ENCODE measurements around the gene SRMS.

SRMS gene

DNA sequence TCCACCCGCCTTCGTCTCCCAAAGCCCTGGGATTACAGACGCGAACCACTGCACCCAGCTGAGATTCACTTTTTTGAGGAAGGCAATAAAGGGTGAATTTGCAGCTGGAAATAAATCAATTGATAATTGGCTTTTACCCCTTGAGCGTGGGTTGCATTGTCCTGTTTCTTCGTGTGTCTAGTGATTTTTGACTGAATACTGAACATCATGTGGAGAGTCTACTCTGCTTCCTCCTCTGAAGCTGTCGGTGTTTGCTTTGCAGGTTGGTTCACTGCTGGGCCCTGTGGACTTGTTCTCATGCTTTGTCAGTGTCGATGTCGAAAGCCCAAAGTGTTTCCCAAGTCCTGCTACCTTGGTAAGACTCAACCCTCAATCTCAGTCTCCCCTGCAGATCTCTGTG lies 42.9 kb downstream of the SRMS start:
- WGBS (ENCODE audit: insufficient coverage), result 96% methylated on average over 8 of the region's 9 CpGs
- CTCF ChIA-PET, result interaction anchor here (2.2 kb wide), 1 partner anchor 8 kb away, joined by 10 read pairs; no protein-coding TSS in a partner anchor

DNA sequence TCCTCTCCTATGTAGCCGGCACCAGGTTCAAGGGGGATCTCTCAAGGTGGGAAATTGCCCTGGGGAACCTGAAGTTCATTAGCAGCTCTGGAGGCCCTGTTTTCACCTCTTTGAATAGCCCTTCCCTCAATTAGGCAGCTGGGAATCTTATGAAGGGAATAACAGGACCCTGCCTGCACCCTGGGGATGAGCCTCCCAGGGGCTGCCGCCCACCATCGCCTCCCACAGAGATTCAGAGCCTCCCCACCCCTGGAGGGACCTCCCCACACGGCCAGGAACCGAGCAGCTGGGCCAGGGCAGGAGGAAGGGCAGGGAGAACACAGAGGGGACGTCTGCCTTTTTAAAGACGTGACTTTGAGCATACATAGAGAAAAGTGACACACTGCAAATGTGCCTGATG lies 44.0 kb downstream of the SRMS start:
- Histone ChIP-seq H3K4me3 (ENCODE audit: control insufficient read depth in 1 of 7, extremely low read depth in 1 of 7, insufficient read depth in 4 of 7, low read depth in 2 of 7, low read length in 6 of 7) (no peak overlapping the region), H3K27me3 (replicated peaks in 2 of 5; ENCODE audit: control insufficient read depth in 4 of 5, insufficient read depth in 5 of 5, low read length in 4 of 5) (peaks cover 0 to 54% (median 7%) of the 10 kb centered on the region in 5 experiments), H3K27ac (ENCODE audit: insufficient read depth in 1 of 2, low read depth in 1 of 2, low read length in 2 of 2, poor library complexity in 1 of 2, severe bottlenecking in 2 of 2) (no peak overlapping the region), H3K9me3 (ENCODE audit: control extremely low read depth in 1 of 5, control insufficient read depth in 4 of 5, insufficient read depth in 2 of 5, low read depth in 1 of 5, low read length in 4 of 5) (peaks cover 0 to 25% (median 15%) of the 10 kb centered on the region in 5 experiments), H3K36me3 (ENCODE audit: control insufficient read depth in 4 of 4, insufficient read depth in 4 of 4, low read length in 3 of 4) (no peaks in the 10 kb centered on the region), H3K4me1 (ENCODE audit: control extremely low read depth in 1 of 4, control insufficient read depth in 4 of 4, insufficient read depth in 4 of 4, low read length in 3 of 4) (peaks cover 0 to 7% (median 4%) of the 10 kb centered on the region in 4 experiments)
- DNase-seq, result no peak
- 47% methylated on average over 4 of the region's 7 CpGs for WGBS (ENCODE audit: insufficient coverage)
- POLR2A ChIA-PET, result no interaction called here
- CTCF ChIA-PET, result interaction anchor here (0.6 kb wide), 1 partner anchor 41 kb away, joined by 3 read pairs; no protein-coding TSS in a partner anchor

More for the DNA sequence above, 42.9 kb downstream of the SRMS start:
- Histone ChIP-seq H3K27me3 (replicated peaks in 2 of 5; ENCODE audit: control insufficient read depth in 4 of 5, insufficient read depth in 5 of 5, low read length in 4 of 5) (peaks cover 0 to 50% (median 7%) of the 10 kb centered on the region in 5 experiments), H3K27ac (ENCODE audit: insufficient read depth in 1 of 2, low read depth in 1 of 2, low read length in 2 of 2, poor library complexity in 1 of 2, severe bottlenecking in 2 of 2) (no peak overlapping the region), H3K9me3 (ENCODE audit: control extremely low read depth in 1 of 5, control insufficient read depth in 4 of 5, insufficient read depth in 2 of 5, low read depth in 1 of 5, low read length in 4 of 5) (peaks cover 0 to 25% (median 15%) of the 10 kb centered on the region in 5 experiments), H3K4me3 (ENCODE audit: control insufficient read depth in 1 of 7, extremely low read depth in 1 of 7, insufficient read depth in 4 of 7, low read depth in 2 of 7, low read length in 6 of 7) (no peak overlapping the region), H3K4me1 (ENCODE audit: control extremely low read depth in 1 of 4, control insufficient read depth in 4 of 4, insufficient read depth in 4 of 4, low read length in 3 of 4) (peaks cover 0 to 2% (median 0%) of the 10 kb centered on the region in 4 experiments), H3K36me3 (ENCODE audit: control insufficient read depth in 4 of 4, insufficient read depth in 4 of 4, low read length in 3 of 4) (no peaks in the 10 kb centered on the region)
- DNase-seq, result no peak
- POLR2A ChIA-PET, result no interaction called here

DNA sequence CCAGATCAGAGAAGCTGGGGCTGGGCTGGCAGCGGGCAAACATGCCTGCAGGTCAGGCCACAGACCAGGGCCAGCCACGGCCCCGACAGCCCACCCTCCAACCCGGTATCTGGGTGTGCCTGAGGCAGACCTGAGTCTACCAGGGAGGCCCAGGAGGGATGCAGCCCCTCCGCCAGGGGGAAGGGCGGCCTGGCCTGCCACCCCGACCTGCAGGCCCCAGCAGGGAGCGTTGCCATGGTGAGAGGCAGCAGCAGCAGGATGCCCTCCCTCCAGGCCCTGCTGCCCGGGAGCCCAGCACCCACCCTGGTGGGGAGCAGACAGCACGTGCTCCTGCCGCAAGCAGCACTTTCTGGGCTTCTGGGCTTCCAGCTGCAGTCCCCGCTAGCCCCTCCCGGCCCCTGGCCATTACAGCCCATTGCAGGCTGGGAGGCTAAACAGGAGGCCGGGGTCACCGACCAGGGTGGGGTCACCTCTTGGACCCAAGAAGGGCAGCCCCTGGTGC lies 44.8 kb downstream of the SRMS start:
- POLR2A ChIA-PET, result no interaction called here
- peaks cover 0 to 25% (median 13%) of the 10 kb centered on the region in 5 experiments for H3K9me3 ChIP-seq (ENCODE audit: control extremely low read depth in 1 of 5, control insufficient read depth in 4 of 5, insufficient read depth in 2 of 5, low read depth in 1 of 5, low read length in 4 of 5)
- no peak for DNase-seq

DNA sequence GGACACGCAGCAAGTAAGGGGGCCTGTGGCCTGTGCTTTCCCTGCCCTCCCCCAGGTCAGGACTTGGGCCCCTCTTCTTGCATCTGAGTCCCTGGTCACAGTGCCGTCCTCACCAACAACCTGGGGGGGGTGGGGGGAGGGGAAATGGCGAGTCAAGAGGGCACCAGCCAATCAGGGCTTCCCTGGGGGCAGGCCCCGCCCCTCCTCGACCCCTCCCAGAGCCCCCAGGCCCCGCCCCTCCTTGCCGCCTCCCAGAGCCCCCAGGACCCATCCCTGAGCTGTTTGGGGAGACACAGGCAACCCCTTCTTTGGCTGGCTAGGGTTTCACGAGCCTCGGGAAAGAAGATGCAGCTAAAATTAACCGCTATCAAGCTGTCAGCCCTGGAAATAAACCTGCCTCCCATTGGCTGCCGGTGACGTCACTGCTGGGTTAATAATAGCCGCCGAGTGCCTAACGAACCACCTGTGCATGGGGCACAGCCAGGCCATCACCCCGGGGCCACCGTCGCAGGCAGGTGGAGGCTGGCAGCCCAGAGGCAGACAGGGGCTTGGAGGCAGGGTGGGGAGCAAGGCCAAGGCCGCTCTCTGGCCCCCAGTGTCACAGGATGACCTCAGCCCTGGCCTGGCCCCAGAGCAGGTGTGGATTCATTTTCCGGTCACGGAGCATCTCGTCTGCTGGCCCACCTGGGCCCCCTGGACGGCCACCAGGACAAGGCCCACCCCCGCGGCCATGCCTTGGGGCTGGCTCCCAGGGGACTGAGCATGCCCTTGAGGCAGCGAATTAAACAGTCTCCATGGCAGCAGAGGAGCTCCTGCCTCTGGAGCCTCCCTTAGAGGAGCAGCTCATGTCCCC lies 45.5 kb downstream of the SRMS start:
- H3K36me3 ChIP-seq (ENCODE audit: control insufficient read depth in 4 of 4, insufficient read depth in 4 of 4, low read length in 3 of 4), result no peaks in the 10 kb centered on the region
- ChIA-PET CTCF (no interaction called here), POLR2A (no interaction called here)
- 51% methylated on average over 19 of the region's 26 CpGs for WGBS (ENCODE audit: insufficient coverage)
- peaks cover 0 to 25% (median 13%) of the 10 kb centered on the region in 5 experiments for H3K9me3 ChIP-seq (ENCODE audit: control extremely low read depth in 1 of 5, control insufficient read depth in 4 of 5, insufficient read depth in 2 of 5, low read depth in 1 of 5, low read length in 4 of 5)
- H3K4me3 ChIP-seq (ENCODE audit: control insufficient read depth in 1 of 7, extremely low read depth in 1 of 7, insufficient read depth in 4 of 7, low read depth in 2 of 7, low read length in 6 of 7), result no peak overlapping the region
- peaks cover 0 to 12% (median 7%) of the 10 kb centered on the region in 4 experiments for H3K4me1 ChIP-seq (ENCODE audit: control extremely low read depth in 1 of 4, control insufficient read depth in 4 of 4, insufficient read depth in 4 of 4, low read length in 3 of 4)
- no peak for DNase-seq
- H3K27me3 ChIP-seq (replicated peaks in 2 of 5; ENCODE audit: control insufficient read depth in 4 of 5, insufficient read depth in 5 of 5, low read length in 4 of 5), result peaks cover 0 to 69% (median 9%) of the 10 kb centered on the region in 5 experiments
- no peak overlapping the region for H3K27ac ChIP-seq (ENCODE audit: insufficient read depth in 1 of 2, low read depth in 1 of 2, low read length in 2 of 2, poor library complexity in 1 of 2, severe bottlenecking in 2 of 2)

More for the DNA sequence above, 44.8 kb downstream of the SRMS start:
- Histone ChIP-seq H3K36me3 (ENCODE audit: control insufficient read depth in 4 of 4, insufficient read depth in 4 of 4, low read length in 3 of 4) (no peaks in the 10 kb centered on the region), H3K27ac (ENCODE audit: insufficient read depth in 1 of 2, low read depth in 1 of 2, low read length in 2 of 2, poor library complexity in 1 of 2, severe bottlenecking in 2 of 2) (no peak overlapping the region), H3K4me1 (ENCODE audit: control extremely low read depth in 1 of 4, control insufficient read depth in 4 of 4, insufficient read depth in 4 of 4, low read length in 3 of 4) (peaks cover 0 to 12% (median 7%) of the 10 kb centered on the region in 4 experiments), H3K27me3 (replicated peaks in 2 of 5; ENCODE audit: control insufficient read depth in 4 of 5, insufficient read depth in 5 of 5, low read length in 4 of 5) (peaks cover 0 to 62% (median 7%) of the 10 kb centered on the region in 5 experiments), H3K4me3 (ENCODE audit: control insufficient read depth in 1 of 7, extremely low read depth in 1 of 7, insufficient read depth in 4 of 7, low read depth in 2 of 7, low read length in 6 of 7) (no peak overlapping the region)
- CTCF ChIA-PET, result interaction anchor here (0.6 kb wide), 1 partner anchor 42 kb away, joined by 3 read pairs; no protein-coding TSS in a partner anchor
- 76% methylated on average over 11 of the region's 15 CpGs for WGBS (ENCODE audit: insufficient coverage)

DNA sequence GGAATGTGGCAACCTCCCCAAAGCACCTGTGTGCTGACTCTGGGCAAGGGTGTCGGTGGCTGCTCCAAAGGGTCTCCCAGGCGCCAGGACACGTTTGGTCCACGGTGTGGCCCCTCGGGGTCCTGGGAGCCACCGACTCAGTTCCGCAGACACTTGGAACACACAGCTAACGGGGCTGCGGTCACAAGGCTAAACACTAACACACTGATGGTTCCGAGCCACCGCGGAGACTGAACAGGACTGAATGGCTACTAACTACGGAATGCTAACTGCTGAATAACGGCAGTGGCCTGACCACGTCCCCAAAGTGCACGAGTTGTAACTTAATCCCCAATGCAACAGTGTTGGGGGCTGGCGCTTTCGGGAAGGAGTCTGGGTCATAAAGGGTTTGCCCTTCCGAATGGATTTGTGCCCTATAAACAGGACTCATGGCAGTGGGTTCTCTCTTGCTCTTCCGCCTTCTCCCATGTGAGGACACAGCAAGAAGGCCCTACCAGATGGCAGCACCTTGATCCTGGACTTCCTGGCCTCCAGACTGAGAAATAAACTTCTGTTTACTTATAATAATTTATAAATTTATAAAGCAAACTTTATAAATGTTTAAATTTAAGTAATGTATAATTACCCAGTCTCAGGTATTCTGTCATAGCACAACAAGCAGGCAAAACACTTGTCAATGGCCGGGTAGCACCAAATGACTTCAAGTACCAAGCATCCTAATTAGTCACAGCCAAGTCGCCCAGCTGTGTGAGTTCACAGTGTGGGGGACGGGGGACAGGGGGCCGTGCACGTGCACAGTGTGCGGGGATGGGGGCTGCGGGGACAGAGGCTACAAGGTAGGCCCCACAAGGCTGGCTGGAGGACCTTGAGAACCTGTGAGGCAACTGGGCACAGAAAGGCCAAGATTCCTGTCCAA lies 46.4 kb downstream of the SRMS start:
- Histone ChIP-seq H3K36me3 (ENCODE audit: control insufficient read depth in 4 of 4, insufficient read depth in 4 of 4, low read length in 3 of 4) (no peaks in the 10 kb centered on the region), H3K4me3 (ENCODE audit: control insufficient read depth in 1 of 7, extremely low read depth in 1 of 7, insufficient read depth in 4 of 7, low read depth in 2 of 7, low read length in 6 of 7) (no peak overlapping the region), H3K4me1 (ENCODE audit: control extremely low read depth in 1 of 4, control insufficient read depth in 4 of 4, insufficient read depth in 4 of 4, low read length in 3 of 4) (peaks cover 0 to 16% (median 11%) of the 10 kb centered on the region in 4 experiments), H3K27me3 (replicated peaks in 2 of 5; ENCODE audit: control insufficient read depth in 4 of 5, insufficient read depth in 5 of 5, low read length in 4 of 5) (peaks cover 0 to 76% (median 13%) of the 10 kb centered on the region in 5 experiments), H3K9me3 (ENCODE audit: control extremely low read depth in 1 of 5, control insufficient read depth in 4 of 5, insufficient read depth in 2 of 5, low read depth in 1 of 5, low read length in 4 of 5) (peaks cover 0 to 23% (median 13%) of the 10 kb centered on the region in 5 experiments), H3K27ac (ENCODE audit: insufficient read depth in 1 of 2, low read depth in 1 of 2, low read length in 2 of 2, poor library complexity in 1 of 2, severe bottlenecking in 2 of 2) (no peak overlapping the region)
- ChIA-PET CTCF (no interaction called here), POLR2A (no interaction called here)
- 94% methylated on average over 25 of the region's 27 CpGs for WGBS (ENCODE audit: insufficient coverage)
- no peak for DNase-seq

DNA sequence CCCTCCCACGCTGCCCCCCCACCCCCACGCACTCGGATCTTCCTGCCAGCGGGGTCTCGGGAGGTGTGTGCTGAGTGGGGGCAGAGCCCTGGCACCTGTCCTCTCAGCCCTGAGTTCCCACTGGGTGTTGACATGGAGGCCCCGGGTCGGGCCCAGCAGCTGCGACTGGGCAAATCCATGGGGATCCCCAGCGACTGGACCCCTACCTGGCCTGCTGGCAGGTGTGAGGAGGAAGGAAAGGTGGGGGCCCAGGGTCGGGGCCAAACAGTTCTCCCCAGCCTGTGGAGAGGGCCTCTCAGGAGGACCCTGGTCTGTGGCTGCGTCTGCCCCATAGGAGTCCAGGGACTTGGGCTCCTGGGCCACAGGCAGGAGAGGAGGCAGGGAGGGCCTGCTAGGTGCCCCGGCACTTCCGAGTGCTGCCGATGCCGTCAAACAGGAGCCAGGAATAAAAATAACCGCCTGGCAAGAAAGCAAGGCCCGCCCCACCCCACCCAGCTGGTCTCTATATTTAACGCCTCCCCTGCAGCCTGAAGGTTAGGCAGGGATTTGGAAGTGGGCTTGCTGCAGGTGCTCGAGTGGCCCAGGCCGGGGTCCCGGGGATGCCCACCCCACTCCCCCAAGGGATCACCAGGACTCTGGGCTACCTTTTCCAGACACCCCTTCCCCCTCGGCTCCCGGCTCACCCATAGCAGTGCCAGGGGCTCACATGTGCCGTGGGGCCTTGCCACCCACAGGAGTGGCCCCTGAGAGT lies 47.2 kb downstream of the SRMS start:
- H3K27me3 ChIP-seq (replicated peaks in 2 of 5; ENCODE audit: control insufficient read depth in 4 of 5, insufficient read depth in 5 of 5, low read length in 4 of 5), result peaks cover 0 to 73% (median 13%) of the 10 kb centered on the region in 5 experiments

More for the DNA sequence above, 47.2 kb downstream of the SRMS start:
- POLR2A ChIA-PET, result no interaction called here
- Histone ChIP-seq H3K4me3 (ENCODE audit: control insufficient read depth in 1 of 7, extremely low read depth in 1 of 7, insufficient read depth in 4 of 7, low read depth in 2 of 7, low read length in 6 of 7) (no peak overlapping the region), H3K4me1 (ENCODE audit: control extremely low read depth in 1 of 4, control insufficient read depth in 4 of 4, insufficient read depth in 4 of 4, low read length in 3 of 4) (peaks cover 0 to 16% (median 11%) of the 10 kb centered on the region in 4 experiments), H3K9me3 (ENCODE audit: control extremely low read depth in 1 of 5, control insufficient read depth in 4 of 5, insufficient read depth in 2 of 5, low read depth in 1 of 5, low read length in 4 of 5) (peaks cover 0 to 16% (median 6%) of the 10 kb centered on the region in 5 experiments), H3K36me3 (ENCODE audit: control insufficient read depth in 4 of 4, insufficient read depth in 4 of 4, low read length in 3 of 4) (no peaks in the 10 kb centered on the region), H3K27ac (ENCODE audit: insufficient read depth in 1 of 2, low read depth in 1 of 2, low read length in 2 of 2, poor library complexity in 1 of 2, severe bottlenecking in 2 of 2) (no peak overlapping the region)
- no peak for DNase-seq
- CTCF ChIA-PET, result no interaction called here
- 86% methylated on average over 17 of the region's 24 CpGs for WGBS (ENCODE audit: insufficient coverage)

All from common myeloid progenitor, CD34-positive (primary cell).